OCI-LY7 (cell line): ENCODE measurements around the gene MORN1.

Experiments used
- CTCF ChIP-seq: fragments of 200-600 bp; sonication (generic); conservative IDR thresholded peaks from 2 replicates; pipeline ENCODE4 v1.5.1; 2014; ENCODE audit warnings: mild to moderate bottlenecking, antibody characterized with exemption, low read length, moderate library complexity, mixed read lengths
- EZH2phosphoT487 ChIP-seq: fragments of 200-600 bp; sonication (generic); IDR thresholded peaks from 2 replicates; pipeline ENCODE4 v1.6.1; 2018; ENCODE audit warnings: low read depth, borderline replicate concordance, mild to moderate bottlenecking, mixed run types, antibody characterized with exemption, low read length, moderate library complexity, mixed read lengths

- TF ChIP-seq CTCF: no peak
- no peak for TF ChIP-seq EZH2phosphoT487
These were observed 24.0 kb upstream of the MORN1 start for GRCh38 chr1:2415337-2415736.
